HepG2 (cell line): ENCODE measurements around the gene CEP19. TPM values are rescaled to one million over a fixed set of nuclear protein-coding genes. Genes with fewer than 3 reads are reported as not detected.
A peak's percentile ranks its signal among the peaks of the same experiment; 100 is the strongest.

Experiments used
- ATAC-seq: fragments of 200-7000 bp; cut with Tn5 transposase; 3 replicates; pipeline ENCODE4 v1.9.1; 2020; ENCODE audit warnings: mild to moderate bottlenecking, moderate library complexity
- BruUV-seq: library from RNA; stranded (reverse); fragments of 400-500 nt; replicated peaks from 2 replicates; lab custom pipeline; 2021; lab: Mats Ljungman, UMichigan
- CTCF ChIA-PET: fragments of 300-600 bp; formaldehyde crosslinking; extraction: SDS; loops from one replicate; lab custom pipeline; 2021; ENCODE audit warnings: low total read pairs, inconsistent platforms, low intra/inter-chr PET ratio; lab: Yijun Ruan, JAX
- POLR2A ChIA-PET: fragments of 350-600 bp; sonication (Branson Sonifier 250); formaldehyde crosslinking; loops from one replicate; lab custom pipeline; 2020; ENCODE audit warnings: antibody characterized with exemption, inconsistent platforms; lab: Yijun Ruan, JAX
- DNase-seq: peaks from one replicate; pipeline ENCODE4 v3.0.0-alpha.2; 2015; ENCODE audit warnings: low spot score
- FAIRE-seq: peaks from 3 replicates; lab custom pipeline; 2011; peaks lifted over from hg19 to GRCh38; lab: Jason Lieb, UNC
- H2AFZ ChIP-seq: one replicate; pipeline ENCODE4 v1.6.1; 2011; ENCODE audit warnings: low read length, inconsistent platforms
- H3K27ac ChIP-seq: fragments of 300-600 bp; 3 replicates; pipeline ENCODE4 v1.8.0; 2011; ENCODE audit warnings: mixed run types, mild to moderate bottlenecking, mixed read lengths, low read length, inconsistent platforms; ENCODE audit not compliant: insufficient read depth; ENCODE audit errors: extremely low read length
- H3K27me3 ChIP-seq, 2 experiments: fragments of 200-600 bp in 1 of 2; 2 replicates in 1 of 2; 3 replicates in 1 of 2; pipeline versions ENCODE4 v1.6.0 to v1.8.0; 2011; ENCODE audit warnings: low read length in 2 of 2, mild to moderate bottlenecking in 2 of 2, moderate library complexity in 2 of 2, inconsistent platforms in 1 of 2; ENCODE audit not compliant: insufficient read depth in 2 of 2, control insufficient read depth in 1 of 2
- H3K36me3 ChIP-seq, 2 experiments: fragments of 200-600 bp in 1 of 2; replicated peaks in 1 of 2; 2 replicates in 1 of 2; 3 replicates in 1 of 2; pipeline versions ENCODE4 v1.5.1 to v1.8.0; 2011; ENCODE audit warnings: low read length in 2 of 2, inconsistent platforms in 1 of 2; ENCODE audit not compliant: insufficient read depth in 2 of 2, control insufficient read depth in 1 of 2
- H3K4me1 ChIP-seq: 2 replicates; pipeline ENCODE4 v1.5.1; 2012; ENCODE audit warnings: low read length, inconsistent platforms; ENCODE audit not compliant: insufficient read depth
- H3K4me2 ChIP-seq: 2 replicates; pipeline ENCODE4 v1.6.0; 2011; ENCODE audit warnings: low read depth, low read length, inconsistent platforms
- H3K4me3 ChIP-seq, 3 experiments: fragments of 200-600 bp in 1 of 3; sonication (generic), shearing (Covaris generic) in 1 of 3; replicated peaks in 1 of 3; 2 replicates each; pipeline ENCODE4 v1.5.1; 2011 to 2016; ENCODE audit warnings: low read length in 3 of 3, inconsistent platforms in 2 of 3, low read depth in 2 of 3, mild to moderate bottlenecking in 2 of 3, control low read depth in 1 of 3, mixed read lengths in 1 of 3; ENCODE audit not compliant: insufficient read depth in 1 of 3
- H3K79me2 ChIP-seq: one replicate; pipeline ENCODE4 v1.6.1; 2011; ENCODE audit warnings: low read length, inconsistent platforms; ENCODE audit not compliant: insufficient read depth
- H3K9ac ChIP-seq: 2 replicates; pipeline ENCODE4 v1.6.0; 2011; ENCODE audit warnings: mild to moderate bottlenecking, low read depth, low read length, inconsistent platforms; ENCODE audit not compliant: insufficient read depth
- H3K9me3 ChIP-seq: 2 replicates; pipeline ENCODE4 v1.5.1; 2012; ENCODE audit warnings: mild to moderate bottlenecking, low read length
- H4K20me1 ChIP-seq: 2 replicates; pipeline ENCODE4 v1.6.0; 2011; ENCODE audit warnings: inconsistent platforms, mild to moderate bottlenecking, low read length, moderate library complexity; ENCODE audit not compliant: insufficient read depth
- CENPT ChIP-seq: sonication (generic); formaldehyde crosslinking; IDR thresholded peaks from 2 replicates; pipeline ENCODE4 v1.8.0; 2022; ENCODE audit warnings: low read depth, mild to moderate bottlenecking, moderate library complexity, missing genetic modification reagents
- GABPA ChIP-seq, 2 experiments: IDR thresholded peaks; 2 replicates each; pipeline ENCODE4 v1.6.1; 2011 to 2016; ENCODE audit warnings: low read depth in 2 of 2, low read length in 1 of 2, missing biosample characterization in 1 of 2, missing genetic modification characterization in 1 of 2
- JUND ChIP-seq: sonication (generic); formaldehyde crosslinking; IDR thresholded peaks from 2 replicates; pipeline ENCODE4 v1.8.0; 2022; ENCODE audit warnings: mild to moderate bottlenecking, missing genetic modification reagents
- KLF16 ChIP-seq, 2 experiments: sonication (generic) in 1 of 2; formaldehyde crosslinking in 1 of 2; IDR thresholded peaks; 2 replicates each; pipeline versions ENCODE4 v1.6.1 to v1.8.0; 2016 to 2023; ENCODE audit warnings: missing genetic modification reagents in 2 of 2, missing compliant biosample characterization in 1 of 2
- NKX3-1 ChIP-seq: sonication (generic); formaldehyde crosslinking; IDR thresholded peaks from 2 replicates; pipeline ENCODE4 v1.5.0; 2020; ENCODE audit warnings: missing genetic modification reagents
- STAG1 ChIP-seq: sonication (generic); formaldehyde crosslinking; IDR thresholded peaks from 2 replicates; pipeline ENCODE4 v1.4.0; 2020; ENCODE audit warnings: missing genetic modification reagents
- YEATS4 ChIP-seq: sonication (generic); formaldehyde crosslinking; IDR thresholded peaks from 2 replicates; pipeline ENCODE4 v1.4.0; 2020; ENCODE audit warnings: missing genetic modification reagents, borderline replicate concordance
- ZFP90 ChIP-seq: sonication (generic); formaldehyde crosslinking; IDR thresholded peaks from 2 replicates; pipeline ENCODE4 v1.8.0; 2022; ENCODE audit warnings: missing genetic modification reagents, mild to moderate bottlenecking, inconsistent platforms, borderline replicate concordance
- ZNF816 ChIP-seq: sonication (generic); formaldehyde crosslinking; IDR thresholded peaks from 2 replicates; pipeline ENCODE4 v1.8.0; 2022; ENCODE audit warnings: missing genetic modification reagents, mild to moderate bottlenecking, borderline replicate concordance
- ZNF841 ChIP-seq: sonication (generic); formaldehyde crosslinking; IDR thresholded peaks from 2 replicates; pipeline ENCODE4 v1.8.1; 2023; ENCODE audit warnings: missing genetic modification reagents, borderline replicate concordance
- WGBS: methylation state at CpG from one replicate; pipeline ENCODE4 v1.1.6; 2017; ENCODE audit warnings: low lambda C conversion rate; 5-methylcytosine and 5-hydroxymethylcytosine counted together
- in situ Hi-C: cut with HindIII; loops from 2 replicates; pipeline ENCODE4 v1.10.0; 2017; ENCODE audit warnings: low pct_unique_long_range_greater_than_20kb; ENCODE audit not compliant: extremely low pct_ligation_motif_present
- intact Hi-C: fragments of 100-400 bp; cut with micrococcal nuclease; formaldehyde crosslinking; loops from one replicate; pipeline ENCODE4 v1.10.0; 2022; ENCODE audit not compliant: unreplicated experiment
- polyA plus RNA-seq, 8 experiments: library from polyadenylated mRNA; depleted of rRNA in 3 of 8; stranded (reverse) in 7 of 8; unstranded in 1 of 8; fragments of >200 nt; fragmentation: Illumina TruSeq in 4 of 8; extraction: Trizol in 4 of 8; gene quantifications; 2 replicates each; pipeline versions ENCODE4 v1.2.1 to v1.2.3, GENCODE V29; 2011 to 2016; ENCODE audit warnings: low read depth in 4 of 8, missing spikeins in 1 of 8, mixed read lengths in 1 of 8; ENCODE audit not compliant: insufficient read depth in 1 of 8
- total RNA-seq, 5 experiments: library from RNA; depleted of rRNA; stranded (reverse); fragments of >200 nt; fragmentation: Illumina TruSeq; extraction: Trizol; gene quantifications; 2 replicates each; pipeline ENCODE4 v1.2.3, GENCODE V29; 2016; ENCODE audit warnings: low read depth in 1 of 5
- TF ChIP-seq, protein P1 (sequence below): sonication (generic); formaldehyde crosslinking; IDR thresholded peaks from 2 replicates; pipeline ENCODE4 v1.4.0; 2020; ENCODE audit warnings: mild to moderate bottlenecking, missing genetic modification reagents, borderline replicate concordance
- TF ChIP-seq, protein P2 (sequence below): sonication (generic); formaldehyde crosslinking; IDR thresholded peaks from 2 replicates; pipeline ENCODE4 v1.5.1; 2020; ENCODE audit warnings: mild to moderate bottlenecking, missing genetic modification reagents, borderline replicate concordance

Gene CEP19
- total and polyA plus RNA-seq, 2 of the 13 experiments (the other 11 are each of a cell fraction or from before 2014, with no cell fraction given), result 0.48 to 1.2 TPM

DNA sequence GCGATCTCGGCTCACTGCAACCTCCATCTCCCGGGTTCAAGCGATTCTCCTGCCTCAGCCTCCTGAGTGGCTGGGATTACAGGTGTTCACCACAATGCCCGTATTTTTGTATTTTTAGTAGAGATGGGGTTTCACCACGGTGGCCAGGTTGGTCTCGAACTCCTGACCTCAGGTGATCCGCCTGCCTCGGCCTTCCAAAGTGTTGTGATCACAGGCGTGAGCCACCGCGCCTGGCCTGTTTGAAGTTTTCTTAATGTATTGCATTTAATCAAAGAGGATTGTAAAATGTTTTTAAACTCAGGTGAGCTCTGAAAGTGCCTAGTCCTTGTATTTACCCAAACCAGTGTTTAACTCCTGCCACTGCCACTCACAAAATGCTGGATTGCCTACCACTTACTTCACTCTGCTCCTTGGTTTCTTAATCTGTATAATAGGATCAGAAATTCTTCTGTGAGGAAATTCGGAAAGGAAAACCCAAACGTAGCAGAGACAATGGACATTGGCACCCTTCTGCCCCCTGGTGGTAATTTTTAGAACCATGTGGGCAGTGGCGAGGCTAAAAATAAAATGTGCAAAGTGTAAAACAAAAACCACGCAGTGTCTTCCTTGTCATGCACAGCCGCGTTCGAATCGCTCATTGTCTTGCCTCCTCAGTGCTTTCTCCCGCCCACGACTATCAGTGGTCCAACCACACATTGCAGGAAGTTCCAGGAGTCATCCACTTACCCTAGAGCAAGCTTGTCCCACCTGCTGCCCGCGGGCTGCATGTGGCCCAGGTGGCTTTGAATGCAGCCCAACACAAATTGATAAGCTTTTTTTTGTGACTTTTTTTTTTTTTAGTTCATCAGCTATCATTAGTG lies 27.3 kb downstream of the CEP19 start:
- ChIA-PET POLR2A (no interaction called here), CTCF (interaction anchor here (2.5 kb wide), 1 partner anchor 76 kb away, joined by 59 read pairs; no protein-coding TSS in a partner anchor)
- no peaks in the 10 kb centered on the region for H3K36me3 ChIP-seq
- in situ Hi-C loops (loop anchor here (5.0 to 10.0 kb wide), 2 partner anchors 77 to 150 kb away; no protein-coding TSS in a partner anchor), intact Hi-C loops (loop anchor here (1.0 kb wide), 1 partner anchor 75 kb away; no protein-coding TSS in a partner anchor)
- peak overlapping the region; percentile 59 for H3K4me2 ChIP-seq
- DNase-seq (peak; percentile 35), FAIRE-seq (peak; percentile 79), ATAC-seq (peak; percentile 76)
- H3K9me3 ChIP-seq, result no peaks in the 10 kb centered on the region
- H4K20me1 ChIP-seq, result no peaks in the 10 kb centered on the region
- no peak overlapping the region for H3K27ac ChIP-seq
- no TSS peak for BruUV-seq
- H3K4me1 ChIP-seq, result peaks cover 11% of the 10 kb centered on the region; the same call in 1 of the 2 replicates
- H3K79me2 ChIP-seq, result no peaks in the 10 kb centered on the region
- no peak overlapping the region for H2AFZ ChIP-seq
- H3K4me3 ChIP-seq, result peak overlapping the region in 1 of 3 experiments; percentile 26; a peak in 2 of 6 replicates
- no peak overlapping the region for H3K9ac ChIP-seq
- peaks cover 0 to 9% of the 10 kb centered on the region in 2 experiments; a peak in 1 of 5 replicates for H3K27me3 ChIP-seq
- WGBS, result 13% methylated on average over 23 of the region's 24 CpGs
- TF ChIP-seq ZNF816 (CRISPR knock-in tag), result no peak
- TF ChIP-seq YEATS4 (CRISPR knock-in tag), result no peak
- no peak for TF ChIP-seq ZNF841
- TF ChIP-seq GABPA (IDR thresholded peaks at IDR 0.05; ENCODE audit: low read depth, low read length), result no peak
- no peak for TF ChIP-seq GABPA (CRISPR knock-in tag; IDR thresholded peaks at IDR 0.05; ENCODE audit: low read depth)
- no peak for TF ChIP-seq ZFP90
- TF ChIP-seq NKX3-1 (CRISPR knock-in tag), result no peak
- TF ChIP-seq JUND (CRISPR knock-in tag), result no peak
- TF ChIP-seq KLF16 (CRISPR knock-in tag; IDR thresholded peaks at IDR 0.05), result no peak
- no peak for TF ChIP-seq CENPT (CRISPR knock-in tag)
- TF ChIP-seq, protein P1, sequence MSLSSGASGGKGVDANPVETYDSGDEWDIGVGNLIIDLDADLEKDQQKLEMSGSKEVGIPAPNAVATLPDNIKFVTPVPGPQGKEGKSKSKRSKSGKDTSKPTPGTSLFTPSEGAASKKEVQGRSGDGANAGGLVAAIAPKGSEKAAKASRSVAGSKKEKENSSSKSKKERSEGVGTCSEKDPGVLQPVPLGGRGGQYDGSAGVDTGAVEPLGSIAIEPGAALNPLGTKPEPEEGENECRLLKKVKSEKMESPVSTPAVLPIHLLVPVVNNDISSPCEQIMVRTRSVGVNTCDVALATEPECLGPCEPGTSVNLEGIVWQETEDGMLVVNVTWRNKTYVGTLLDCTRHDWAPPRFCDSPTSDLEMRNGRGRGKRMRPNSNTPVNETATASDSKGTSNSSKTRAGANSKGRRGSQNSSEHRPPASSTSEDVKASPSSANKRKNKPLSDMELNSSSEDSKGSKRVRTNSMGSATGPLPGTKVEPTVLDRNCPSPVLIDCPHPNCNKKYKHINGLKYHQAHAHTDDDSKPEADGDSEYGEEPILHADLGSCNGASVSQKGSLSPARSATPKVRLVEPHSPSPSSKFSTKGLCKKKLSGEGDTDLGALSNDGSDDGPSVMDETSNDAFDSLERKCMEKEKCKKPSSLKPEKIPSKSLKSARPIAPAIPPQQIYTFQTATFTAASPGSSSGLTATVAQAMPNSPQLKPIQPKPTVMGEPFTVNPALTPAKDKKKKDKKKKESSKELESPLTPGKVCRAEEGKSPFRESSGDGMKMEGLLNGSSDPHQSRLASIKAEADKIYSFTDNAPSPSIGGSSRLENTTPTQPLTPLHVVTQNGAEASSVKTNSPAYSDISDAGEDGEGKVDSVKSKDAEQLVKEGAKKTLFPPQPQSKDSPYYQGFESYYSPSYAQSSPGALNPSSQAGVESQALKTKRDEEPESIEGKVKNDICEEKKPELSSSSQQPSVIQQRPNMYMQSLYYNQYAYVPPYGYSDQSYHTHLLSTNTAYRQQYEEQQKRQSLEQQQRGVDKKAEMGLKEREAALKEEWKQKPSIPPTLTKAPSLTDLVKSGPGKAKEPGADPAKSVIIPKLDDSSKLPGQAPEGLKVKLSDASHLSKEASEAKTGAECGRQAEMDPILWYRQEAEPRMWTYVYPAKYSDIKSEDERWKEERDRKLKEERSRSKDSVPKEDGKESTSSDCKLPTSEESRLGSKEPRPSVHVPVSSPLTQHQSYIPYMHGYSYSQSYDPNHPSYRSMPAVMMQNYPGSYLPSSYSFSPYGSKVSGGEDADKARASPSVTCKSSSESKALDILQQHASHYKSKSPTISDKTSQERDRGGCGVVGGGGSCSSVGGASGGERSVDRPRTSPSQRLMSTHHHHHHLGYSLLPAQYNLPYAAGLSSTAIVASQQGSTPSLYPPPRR, result no peak
- TF ChIP-seq, protein P2, sequence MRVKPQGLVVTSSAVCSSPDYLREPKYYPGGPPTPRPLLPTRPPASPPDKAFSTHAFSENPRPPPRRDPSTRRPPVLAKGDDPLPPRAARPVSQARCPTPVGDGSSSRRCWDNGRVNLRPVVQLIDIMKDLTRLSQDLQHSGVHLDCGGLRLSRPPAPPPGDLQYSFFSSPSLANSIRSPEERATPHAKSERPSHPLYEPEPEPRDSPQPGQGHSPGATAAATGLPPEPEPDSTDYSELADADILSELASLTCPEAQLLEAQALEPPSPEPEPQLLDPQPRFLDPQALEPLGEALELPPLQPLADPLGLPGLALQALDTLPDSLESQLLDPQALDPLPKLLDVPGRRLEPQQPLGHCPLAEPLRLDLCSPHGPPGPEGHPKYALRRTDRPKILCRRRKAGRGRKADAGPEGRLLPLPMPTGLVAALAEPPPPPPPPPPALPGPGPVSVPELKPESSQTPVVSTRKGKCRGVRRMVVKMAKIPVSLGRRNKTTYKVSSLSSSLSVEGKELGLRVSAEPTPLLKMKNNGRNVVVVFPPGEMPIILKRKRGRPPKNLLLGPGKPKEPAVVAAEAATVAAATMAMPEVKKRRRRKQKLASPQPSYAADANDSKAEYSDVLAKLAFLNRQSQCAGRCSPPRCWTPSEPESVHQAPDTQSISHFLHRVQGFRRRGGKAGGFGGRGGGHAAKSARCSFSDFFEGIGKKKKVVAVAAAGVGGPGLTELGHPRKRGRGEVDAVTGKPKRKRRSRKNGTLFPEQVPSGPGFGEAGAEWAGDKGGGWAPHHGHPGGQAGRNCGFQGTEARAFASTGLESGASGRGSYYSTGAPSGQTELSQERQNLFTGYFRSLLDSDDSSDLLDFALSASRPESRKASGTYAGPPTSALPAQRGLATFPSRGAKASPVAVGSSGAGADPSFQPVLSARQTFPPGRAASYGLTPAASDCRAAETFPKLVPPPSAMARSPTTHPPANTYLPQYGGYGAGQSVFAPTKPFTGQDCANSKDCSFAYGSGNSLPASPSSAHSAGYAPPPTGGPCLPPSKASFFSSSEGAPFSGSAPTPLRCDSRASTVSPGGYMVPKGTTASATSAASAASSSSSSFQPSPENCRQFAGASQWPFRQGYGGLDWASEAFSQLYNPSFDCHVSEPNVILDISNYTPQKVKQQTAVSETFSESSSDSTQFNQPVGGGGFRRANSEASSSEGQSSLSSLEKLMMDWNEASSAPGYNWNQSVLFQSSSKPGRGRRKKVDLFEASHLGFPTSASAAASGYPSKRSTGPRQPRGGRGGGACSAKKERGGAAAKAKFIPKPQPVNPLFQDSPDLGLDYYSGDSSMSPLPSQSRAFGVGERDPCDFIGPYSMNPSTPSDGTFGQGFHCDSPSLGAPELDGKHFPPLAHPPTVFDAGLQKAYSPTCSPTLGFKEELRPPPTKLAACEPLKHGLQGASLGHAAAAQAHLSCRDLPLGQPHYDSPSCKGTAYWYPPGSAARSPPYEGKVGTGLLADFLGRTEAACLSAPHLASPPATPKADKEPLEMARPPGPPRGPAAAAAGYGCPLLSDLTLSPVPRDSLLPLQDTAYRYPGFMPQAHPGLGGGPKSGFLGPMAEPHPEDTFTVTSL, result no peak
- TF ChIP-seq STAG1 (CRISPR knock-in tag), result peak; percentile 83
